NCI-H82 treated with DMSO at 0.1 percent for 48 hours (cell line): ENCODE measurements around the gene CTSZ.
A peak's percentile ranks its signal among the peaks of the same experiment; 100 is the strongest.
"Not testable (repeated sequence)": the region's sequence is repeated elsewhere in the genome, so short reads cannot be mapped to it uniquely, and the experiment has no call there.

ENCODE experiments used
- DNase-seq: peaks from one replicate; lab custom pipeline; 2025; ENCODE audit not compliant: unreplicated experiment; lab: John Stamatoyannopoulos, UW

The CTSZ gene

DNA sequence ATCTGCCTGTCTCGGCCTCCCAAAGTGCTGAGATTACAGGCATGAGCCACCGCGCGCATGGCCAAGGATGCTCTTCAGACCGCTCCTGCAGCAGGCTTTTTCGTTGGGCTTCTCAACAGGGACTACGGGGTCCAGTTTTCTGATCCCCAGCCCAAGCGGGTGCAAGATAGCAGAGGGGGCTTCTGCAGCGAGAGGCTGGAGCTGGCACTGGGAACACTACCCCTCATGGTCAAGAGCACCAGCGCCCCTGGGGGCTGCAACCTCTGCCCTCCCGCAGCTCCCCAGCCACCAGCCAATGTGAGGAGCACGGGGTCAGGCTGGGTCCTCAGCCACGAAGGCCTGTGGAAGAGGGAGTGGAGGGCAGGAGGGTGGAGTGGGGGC is 6.0 kb downstream of the CTSZ start:
- no peak for DNase-seq

DNA sequence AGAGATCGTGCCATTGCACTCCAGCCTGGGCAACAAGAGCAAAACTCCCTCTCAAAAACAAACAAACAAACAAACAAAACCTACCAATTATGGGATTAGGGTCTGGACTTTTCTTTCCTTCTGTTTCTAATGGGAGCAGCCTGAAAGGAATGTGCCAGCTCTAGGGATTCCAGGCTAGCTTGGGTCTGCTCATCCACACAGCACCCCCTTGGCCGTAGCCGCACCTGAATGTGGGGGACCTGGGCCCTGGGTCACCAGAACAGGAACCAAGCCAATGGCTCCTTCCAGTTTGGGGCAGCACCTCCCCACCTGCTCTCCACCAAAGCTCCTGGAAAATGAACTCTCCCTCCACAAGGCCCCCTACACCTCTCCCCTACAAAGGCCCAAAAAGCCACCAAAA is 6.7 kb downstream of the CTSZ start:
- DNase-seq: no peak

DNA sequence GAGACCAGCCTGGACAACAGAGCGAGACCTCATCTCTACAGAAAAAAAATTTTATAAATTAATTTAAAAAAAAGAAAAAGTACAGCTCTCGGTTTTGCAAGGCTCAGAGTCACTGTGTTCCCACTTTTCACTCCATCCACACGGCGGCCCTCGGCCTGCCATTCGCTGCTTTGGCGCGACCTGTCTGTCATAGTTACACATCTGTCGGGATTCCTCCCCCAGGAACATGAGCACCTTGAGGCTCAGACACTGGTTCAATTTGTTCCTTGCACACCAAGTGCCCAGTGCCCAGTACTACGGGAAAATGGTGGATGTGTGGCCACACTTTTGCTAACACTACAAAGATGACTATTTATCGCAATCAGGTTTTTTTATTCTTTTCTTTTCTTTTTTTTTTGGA is 8.4 kb downstream of the CTSZ start:
- no peak for DNase-seq

DNA sequence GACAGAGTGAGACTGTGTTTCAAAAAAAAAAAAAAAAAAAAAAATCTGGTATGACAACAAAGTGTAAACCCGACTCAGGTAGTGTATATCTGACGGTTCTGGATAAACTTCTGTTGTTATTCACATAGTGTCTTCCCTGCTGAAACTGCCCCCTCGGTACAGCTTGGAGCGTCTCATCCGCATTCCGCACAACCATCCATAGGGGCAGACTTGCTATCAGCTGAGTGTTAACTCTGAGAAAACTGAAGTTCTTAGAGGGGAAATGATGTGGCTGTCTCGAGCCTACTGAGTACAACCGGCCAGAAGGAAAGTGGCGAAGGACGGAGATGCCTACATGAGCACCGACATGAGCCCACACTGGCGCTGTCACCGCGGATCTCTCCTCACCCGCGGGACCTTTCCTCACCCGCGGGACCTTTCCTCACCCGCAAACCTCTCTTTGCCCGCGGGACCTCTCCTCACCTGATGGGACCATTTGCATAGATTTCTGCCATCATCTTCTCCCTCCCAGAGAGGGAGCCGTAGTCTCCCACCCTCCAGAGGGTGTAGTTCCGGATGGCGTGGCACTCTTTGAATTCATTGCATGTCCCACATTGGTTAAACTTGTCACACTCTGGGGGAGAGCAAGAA is 9.8 kb downstream of the CTSZ start:
- DNase-seq: no peak

DNA sequence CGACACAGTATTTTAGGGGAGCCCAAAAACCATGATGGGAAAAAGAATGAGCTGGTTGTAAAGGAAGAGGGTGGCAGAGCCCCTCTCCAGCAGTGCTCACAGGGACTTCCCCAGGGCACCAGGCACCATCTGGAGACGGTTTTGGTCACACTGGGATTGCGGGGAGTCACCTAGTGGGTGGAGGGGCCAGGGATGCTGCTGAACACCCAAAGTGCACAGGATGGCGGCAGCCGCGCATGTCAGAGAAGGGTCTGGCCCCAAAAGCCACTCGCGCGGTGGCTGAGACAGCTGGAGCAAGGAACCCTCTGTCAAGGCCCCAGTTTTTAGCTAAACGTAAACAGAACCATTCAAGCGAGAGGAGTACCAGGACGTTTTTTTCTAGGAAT is 10.8 kb downstream of the CTSZ start:
- no peak for DNase-seq

DNA sequence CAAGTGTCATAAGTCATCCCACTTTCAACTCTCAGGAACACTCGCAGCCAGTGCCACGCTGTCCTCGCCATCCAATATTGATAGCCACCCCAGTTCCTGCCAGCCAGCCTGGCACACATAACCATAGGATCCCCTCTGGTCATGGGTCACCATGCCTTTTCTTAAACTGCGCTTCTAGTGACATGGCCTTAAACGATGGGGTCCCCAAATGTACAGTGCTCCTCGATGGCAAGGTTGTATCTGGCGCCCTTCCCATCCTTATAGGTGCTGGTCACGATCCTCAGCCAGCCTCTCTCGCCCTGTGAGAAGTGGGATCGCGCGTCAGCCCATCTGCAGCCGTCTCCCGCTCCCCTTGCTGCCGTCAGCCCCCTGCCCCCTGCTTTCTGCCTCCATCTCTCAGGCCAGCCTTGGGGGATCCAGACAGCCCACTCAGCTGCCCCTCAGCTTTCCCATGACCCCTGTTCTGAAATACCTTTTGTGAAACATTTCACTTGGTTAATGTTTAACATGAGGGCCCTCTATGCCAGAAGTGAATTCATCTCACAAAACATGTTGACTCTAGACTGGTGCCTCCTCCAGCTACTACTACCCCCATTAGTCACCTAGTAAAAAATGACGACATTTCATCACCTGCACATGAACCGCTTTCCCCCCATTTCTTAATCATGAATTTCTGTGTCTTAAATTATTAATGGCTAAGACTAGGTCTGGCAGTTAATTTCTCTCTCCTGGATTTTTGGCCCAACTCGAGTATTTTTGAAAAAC is 11.4 kb downstream of the CTSZ start:
- DNase-seq: no peak

DNA sequence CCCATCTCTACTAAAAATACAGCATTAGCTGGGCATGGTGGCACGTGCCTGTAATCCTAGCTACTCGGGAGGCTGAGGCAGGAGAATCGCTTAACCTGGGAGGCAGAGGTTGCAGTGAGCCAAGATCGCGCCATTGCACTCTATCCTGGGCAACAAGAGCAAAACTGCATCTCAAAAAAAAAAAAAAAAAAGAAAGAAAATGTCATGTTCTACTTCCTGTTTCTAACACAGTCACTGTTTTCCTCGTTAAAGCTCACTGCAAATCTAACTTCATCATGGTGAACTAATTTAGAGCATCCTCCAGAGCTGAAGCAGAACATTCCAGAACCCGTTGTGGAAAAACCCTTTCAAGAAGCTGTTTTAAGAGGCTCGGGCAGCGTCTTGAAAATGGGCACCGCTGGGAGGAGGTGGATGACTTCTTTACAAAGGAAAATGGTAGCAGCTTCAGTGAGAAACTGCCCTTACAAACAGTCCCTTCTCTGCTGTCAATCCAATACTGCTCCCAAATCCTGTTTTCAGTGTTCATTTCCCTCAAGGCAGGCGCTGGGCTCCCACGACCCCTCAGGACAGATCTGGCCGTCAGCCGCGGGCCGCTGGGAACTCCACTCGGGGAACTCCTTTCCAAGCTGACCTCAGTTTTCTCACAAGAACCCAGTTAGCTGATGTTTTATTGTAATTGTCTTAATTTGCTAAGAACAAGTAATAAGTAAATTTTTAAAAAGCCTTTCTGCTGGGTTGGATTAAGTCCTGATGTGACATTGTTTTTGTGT is 12.5 kb downstream of the CTSZ start:
- no peak for DNase-seq

DNA sequence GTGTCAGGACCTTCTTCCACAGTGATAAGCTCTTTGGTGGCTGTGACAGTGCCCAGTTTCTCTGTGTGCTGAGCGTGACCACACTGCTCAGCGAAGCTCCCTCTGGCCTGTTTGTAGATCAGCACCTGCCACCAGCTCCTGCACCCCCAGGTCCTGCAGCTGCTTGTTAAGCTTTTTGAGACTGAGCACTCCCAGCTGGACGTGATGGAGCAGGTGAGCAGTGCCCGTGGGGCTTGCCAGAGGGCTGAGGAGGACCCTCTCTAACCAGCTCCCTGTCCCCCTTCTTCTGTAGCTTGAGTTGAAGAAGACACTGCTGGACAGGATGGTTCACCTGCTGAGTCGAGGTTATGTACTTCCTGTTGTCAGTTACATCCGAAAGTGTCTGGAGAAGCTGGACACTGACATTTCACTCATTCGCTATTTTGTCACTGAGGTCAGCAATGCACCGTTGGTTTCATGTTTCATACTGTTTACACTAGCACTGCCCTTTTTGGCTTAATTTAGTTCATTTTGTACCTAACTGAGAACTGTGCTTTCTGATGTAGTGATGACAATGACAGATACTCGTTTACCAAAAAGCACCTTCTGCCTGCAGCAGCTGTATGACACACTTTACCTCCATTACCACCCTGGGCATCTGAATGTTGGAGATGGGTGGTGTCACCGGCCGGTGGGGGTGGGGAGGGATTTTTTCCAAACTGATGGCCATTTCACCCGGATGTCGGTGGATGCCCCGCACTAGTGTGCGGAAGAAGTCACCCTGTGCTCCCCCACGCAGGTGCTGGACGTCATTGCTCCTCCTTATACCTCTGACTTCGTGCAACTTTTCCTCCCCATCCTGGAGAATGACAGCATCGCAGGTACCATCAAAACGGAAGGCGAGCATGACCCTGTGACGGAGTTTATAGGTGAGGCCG is 13.5 kb downstream of the CTSZ start:
- no peak for DNase-seq

DNA sequence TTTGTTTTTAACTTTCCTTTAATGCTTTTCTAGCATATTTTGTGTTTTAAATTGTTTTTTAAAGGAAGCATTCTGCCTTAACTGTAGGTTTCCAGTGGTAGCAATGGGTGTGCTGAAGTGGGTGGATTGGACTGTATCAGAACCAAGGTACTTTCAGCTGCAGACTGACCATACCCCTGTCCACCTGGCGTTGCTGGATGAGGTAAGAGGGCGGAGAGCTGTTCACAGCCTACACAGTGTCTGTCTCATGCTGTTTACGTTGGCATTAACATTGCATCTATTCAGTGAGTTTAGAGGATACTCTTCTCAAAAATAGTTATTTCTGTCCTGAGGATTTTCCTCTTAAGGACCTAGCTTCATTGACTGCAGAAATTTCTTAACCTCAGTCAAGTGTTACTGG is 14.1 kb downstream of the CTSZ start:
- no peak for DNase-seq

DNA sequence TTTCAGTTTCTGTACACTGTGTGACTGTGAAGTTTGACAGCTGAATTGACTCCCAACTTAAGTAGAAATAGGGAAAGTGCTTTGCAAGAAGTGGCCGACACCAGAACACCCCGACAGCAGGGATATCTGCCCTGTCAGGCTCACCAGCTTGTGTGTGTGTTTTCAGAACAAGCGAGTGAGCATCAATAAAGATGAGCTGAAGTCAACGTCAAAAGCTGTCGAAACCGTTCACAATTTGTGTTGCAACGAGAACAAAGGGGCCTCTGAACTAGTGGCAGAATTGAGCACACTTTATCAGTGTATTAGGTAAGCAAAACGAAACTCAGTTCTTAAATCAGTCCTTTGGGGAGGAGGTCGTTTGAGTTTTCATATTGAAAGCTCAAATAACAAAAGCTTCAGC is 15.3 kb downstream of the CTSZ start:
- no peak for DNase-seq

DNA sequence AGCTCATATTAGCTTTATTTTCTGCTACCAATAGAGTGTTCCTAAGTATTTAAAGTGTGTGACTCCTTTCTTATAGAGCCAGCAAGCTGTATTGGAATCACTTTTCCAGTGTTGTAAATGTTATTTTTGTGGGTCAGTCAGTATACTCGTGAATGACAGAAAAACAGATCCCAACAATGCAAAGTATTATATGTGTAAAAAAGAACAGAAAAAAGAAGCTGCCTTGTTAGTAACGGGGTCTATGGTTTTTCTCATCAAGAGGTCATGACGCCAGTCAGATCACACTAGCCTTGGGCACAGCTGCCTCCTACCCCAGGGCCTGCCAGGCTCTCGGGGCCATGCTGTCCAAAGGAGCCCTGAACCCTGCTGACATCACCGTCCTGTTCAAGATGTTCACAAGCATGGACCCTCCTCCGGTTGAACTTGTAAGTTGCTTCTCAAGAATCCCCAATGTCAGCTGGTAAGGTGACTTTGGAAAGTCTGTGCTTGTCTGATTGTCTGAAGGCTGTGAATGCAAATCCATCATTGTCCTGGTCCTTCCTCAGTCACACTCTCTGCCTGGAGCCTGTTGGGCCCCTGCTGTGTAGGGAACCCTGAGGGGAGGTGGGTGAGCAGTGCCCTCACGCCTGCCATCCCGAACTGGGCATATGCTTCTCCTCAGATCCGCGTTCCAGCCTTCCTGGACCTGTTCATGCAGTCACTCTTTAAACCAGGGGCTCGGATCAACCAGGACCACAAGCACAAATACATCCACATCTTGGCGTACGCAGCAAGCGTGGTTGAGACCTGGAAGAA is 16.2 kb downstream of the CTSZ start:
- no peak for DNase-seq

DNA sequence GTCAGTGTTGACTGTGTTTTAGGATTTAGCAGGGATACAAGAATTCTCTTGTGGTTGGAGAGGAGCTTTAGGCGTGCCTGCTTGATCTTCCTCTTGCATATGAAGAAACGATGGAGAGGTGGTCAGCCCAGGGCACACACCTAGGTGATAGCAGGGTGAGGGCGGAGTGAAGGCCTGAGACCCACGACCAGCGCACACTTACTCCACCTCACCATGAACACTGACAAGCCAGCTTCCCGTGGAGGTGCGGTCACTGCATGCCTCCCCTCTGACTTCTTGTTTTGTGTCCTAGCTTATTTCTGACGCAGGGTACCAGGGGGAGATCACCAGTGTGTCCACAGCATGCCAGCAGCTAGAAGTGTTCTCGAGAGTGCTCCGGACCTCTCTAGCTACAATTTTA is 17.9 kb downstream of the CTSZ start:
- no peak for DNase-seq

DNA sequence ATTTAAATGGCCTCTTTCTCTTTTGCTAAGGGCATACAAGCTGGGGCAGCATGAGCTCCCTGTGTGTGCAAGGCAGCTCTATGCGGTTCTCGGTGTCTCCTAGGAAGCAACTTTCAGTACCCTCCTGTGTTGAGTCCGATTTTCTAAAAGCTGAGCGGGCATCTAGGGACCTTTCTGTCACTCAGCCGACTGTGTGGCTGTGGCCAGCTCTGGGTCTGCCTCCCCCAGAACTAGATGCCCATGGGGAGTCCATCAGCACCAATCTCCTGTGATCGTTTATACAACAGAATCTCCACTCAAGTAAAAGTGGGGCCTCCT is 18.5 kb downstream of the CTSZ start:
- no peak for DNase-seq

DNA sequence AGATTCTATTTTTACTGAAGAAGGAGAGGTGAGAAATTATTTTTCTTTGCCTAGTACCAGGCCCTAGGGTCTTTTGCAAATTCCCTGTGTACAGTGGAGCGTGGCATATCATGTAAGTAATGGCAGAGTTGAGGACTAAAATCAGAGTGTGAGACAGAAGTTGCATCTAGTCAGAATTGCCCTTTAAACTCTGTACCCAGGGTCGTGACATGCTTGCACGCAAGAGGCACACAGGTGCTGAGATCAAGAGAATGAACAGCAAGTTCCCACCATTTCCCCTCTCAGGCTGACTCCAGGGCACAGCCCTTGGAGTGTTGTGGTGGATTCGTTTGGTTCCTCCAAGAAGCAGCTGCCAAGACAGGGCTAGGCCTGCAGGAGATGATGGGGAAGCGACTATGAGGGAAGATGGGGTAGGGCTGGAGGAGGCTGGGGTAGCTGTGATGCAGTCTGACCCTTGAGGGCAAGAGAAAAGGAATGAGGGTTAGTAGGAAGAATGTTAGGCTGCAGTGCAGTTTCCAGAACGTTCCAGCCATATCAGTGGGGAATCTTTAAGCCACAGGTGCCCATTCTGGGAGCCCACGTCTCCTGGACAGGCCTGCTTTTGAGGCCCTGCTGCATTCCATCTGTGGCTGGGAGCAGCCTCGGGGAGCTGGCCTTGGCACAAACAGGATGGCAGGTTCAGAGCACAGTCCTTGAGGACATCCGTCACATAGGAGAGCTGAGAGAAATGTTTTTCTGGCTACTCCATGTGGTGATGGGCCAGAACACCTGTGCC is 19.1 kb downstream of the CTSZ start:
- no peak for DNase-seq

DNA sequence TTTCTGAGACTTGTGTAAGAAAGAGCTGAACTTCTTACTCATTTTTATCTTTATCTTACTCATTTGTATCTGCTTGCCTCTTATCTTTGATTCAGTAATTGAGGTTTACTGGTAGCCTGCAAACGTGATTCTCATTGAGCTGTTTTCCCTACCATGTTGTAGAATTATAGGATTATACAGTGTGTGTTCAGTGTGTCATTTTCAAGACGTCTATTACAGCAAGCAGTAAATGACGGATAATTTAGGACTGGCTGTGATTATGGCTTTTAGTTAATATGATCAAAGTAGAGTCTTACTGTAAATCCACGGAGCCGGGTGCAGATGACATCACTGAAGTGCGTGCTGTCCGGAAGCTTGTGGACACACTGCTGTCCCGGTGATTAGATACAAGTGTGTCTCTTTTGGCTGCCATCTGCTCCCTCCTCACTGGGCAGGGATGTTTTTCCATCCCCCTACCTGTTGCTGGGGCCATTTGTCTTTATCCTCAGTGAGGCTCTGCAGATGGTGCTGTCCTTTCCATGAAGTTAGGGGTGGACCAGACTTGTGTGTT is 20.0 kb downstream of the CTSZ start:
- DNase-seq: peak; percentile 65

DNA sequence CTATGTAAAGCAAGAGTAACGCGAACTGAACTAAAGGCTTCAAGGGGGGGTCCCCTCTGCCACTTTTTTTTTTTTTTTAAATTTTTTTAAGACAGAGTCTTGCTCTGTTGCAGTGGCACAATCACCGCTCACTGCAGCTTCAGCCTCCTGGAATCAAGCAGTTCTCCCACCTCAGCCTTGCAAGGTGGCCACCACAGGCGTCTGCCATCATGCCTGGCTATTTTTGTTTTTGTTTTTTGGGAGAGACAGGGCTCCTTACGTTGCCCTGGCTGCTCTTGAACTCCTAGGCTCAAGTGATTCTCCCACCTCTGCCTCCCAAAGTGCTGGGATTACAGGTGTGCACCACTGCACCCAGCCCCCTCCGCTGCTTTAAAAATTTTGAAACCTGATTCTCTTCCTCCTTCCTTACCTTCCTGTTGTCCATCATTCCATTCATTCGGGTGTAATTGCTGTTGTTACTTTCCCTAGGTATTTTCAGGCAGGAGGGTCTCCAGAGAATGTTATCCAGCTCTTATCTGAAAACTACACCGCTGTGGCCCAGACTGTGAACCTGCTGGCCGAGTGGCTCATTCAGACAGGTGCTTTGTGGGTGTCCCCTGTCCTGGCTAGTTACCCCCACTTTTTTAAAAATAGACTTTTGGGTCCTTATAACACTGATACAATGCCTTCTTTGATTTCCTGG is 20.6 kb downstream of the CTSZ start:
- DNase-seq: no peak

DNA sequence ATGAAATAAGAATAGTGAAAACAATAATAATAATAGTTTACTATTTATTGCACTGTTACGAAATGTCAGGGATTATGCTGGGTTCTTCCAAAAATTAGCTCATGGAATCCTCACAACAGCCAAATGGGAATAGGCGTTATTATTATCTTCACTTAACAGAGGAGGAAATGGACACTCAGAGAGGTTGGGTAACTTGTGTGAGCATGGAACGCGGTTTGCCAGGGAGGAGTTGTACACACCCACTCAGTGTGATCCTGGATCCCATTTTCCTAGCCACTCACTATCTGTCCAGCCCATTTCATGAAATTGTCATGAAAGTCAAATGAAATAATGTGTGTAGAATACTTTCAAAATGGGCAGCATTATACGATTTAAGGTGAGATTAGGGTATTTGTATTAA is 21.4 kb downstream of the CTSZ start:
- DNase-seq: no peak

DNA sequence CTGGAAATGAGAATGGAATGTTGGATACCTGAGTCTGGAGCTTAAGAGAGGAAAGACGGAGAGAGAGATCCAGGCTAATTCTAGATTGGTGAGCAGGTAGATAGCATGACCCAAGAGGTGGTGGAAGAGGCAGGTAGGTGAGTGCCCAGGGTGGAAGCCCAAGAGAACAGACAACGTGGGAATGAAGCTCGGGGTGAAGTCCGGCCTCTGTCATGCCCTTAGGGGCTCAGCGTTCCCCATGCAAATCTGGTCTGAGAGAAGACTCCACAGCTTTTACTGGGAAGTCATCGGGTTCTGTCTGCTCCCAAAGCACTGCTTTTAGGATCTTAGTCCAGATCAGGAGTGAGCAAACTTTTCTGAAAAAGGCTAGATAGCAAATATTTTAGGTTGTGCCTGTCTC is 22.4 kb downstream of the CTSZ start:
- no peak for DNase-seq

DNA sequence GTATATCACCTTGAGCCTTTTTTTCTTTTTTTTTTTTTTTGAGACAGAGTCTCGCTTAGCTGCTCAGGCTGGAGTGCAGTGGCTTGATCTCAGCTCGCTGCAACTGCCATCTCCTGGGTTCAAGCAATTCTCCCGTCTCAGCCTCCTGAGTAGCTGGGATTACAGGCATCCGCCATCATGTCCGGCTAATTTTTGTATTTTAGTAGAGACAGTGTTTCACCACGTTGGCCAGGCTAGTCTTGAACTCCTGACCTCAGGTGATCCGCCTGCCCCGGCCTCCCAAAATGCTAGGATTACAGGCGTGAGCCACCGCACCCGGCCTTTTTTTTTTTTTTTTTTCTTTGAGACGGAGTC is 24.0 kb downstream of the CTSZ start:
- not testable (repeated sequence) for DNase-seq
